ENCODE results near the gene TRAF3IP3.

Gene TRAF3IP3

DNA sequence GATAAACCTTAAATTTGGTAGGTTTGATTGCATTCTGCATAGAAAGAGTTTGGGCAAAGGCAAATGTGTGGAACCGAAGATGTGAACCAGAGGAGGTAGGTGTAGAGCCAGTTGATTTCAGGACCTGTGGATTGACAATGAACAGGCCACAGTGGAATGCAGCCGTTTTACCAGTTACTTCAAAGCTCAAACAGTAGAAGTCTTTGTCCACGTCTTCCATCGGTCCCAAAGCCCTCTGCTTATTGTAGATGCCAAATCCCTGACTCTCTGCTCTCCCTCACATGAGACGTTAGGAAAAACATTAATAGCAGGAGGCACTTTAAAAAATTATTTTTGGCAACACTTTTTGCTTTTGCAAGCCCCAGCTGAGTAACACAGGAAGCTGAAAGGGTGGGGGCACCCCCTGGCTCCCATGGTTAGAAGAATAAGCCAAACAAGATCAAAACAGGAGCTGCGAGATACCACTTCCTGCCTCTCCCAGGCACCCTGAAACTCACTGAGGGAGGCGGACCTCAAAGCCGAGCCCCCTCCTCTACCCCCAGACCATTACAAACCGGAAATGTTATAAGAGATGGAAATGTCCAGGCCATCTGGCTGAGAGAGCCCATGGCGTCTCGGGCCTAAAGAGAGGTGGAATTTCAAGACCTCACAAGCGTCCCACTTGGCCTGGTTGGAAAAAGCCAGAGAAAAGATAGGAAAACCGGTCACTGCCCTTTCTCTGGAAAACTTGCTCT lies 13.5 kb downstream of the TRAF3IP3 start:
- no peak overlapping the region for H3K4me3 ChIP-seq (ENCODE audit: low read length)
- DNase-seq (ENCODE audit: low read depth), result peak; percentile 22
- TF ChIP-seq, protein P1, sequence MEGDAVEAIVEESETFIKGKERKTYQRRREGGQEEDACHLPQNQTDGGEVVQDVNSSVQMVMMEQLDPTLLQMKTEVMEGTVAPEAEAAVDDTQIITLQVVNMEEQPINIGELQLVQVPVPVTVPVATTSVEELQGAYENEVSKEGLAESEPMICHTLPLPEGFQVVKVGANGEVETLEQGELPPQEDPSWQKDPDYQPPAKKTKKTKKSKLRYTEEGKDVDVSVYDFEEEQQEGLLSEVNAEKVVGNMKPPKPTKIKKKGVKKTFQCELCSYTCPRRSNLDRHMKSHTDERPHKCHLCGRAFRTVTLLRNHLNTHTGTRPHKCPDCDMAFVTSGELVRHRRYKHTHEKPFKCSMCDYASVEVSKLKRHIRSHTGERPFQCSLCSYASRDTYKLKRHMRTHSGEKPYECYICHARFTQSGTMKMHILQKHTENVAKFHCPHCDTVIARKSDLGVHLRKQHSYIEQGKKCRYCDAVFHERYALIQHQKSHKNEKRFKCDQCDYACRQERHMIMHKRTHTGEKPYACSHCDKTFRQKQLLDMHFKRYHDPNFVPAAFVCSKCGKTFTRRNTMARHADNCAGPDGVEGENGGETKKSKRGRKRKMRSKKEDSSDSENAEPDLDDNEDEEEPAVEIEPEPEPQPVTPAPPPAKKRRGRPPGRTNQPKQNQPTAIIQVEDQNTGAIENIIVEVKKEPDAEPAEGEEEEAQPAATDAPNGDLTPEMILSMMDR (conservative IDR thresholded peaks at IDR 0.05; ENCODE audit: low read depth, low read length), result no peak

DNA sequence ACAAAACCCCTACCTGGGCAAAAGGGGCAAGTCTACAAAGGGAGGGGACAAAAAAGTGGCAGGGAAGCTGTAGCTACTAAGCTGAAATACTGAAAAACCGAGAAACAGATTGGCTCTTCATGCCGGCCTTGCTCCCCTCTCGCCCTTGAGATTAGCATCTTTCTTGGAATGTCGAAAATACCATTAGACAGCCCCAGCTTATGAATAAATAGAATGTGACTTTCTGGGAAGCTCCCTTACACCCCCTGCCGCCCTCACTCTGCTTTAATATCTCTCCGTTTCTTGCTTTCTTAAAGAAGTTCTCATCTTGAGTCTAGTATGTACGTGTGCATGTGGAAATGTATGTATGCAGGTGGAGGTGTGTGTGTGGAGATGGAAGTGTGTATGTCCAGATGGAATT lies 14.1 kb downstream of the TRAF3IP3 start:
- DNase-seq (ENCODE audit: low read depth), result no peak
- no peak overlapping the region for H3K4me3 ChIP-seq (ENCODE audit: low read length)
- TF ChIP-seq, protein P1 (conservative IDR thresholded peaks at IDR 0.05; ENCODE audit: low read depth, low read length), result no peak

DNA sequence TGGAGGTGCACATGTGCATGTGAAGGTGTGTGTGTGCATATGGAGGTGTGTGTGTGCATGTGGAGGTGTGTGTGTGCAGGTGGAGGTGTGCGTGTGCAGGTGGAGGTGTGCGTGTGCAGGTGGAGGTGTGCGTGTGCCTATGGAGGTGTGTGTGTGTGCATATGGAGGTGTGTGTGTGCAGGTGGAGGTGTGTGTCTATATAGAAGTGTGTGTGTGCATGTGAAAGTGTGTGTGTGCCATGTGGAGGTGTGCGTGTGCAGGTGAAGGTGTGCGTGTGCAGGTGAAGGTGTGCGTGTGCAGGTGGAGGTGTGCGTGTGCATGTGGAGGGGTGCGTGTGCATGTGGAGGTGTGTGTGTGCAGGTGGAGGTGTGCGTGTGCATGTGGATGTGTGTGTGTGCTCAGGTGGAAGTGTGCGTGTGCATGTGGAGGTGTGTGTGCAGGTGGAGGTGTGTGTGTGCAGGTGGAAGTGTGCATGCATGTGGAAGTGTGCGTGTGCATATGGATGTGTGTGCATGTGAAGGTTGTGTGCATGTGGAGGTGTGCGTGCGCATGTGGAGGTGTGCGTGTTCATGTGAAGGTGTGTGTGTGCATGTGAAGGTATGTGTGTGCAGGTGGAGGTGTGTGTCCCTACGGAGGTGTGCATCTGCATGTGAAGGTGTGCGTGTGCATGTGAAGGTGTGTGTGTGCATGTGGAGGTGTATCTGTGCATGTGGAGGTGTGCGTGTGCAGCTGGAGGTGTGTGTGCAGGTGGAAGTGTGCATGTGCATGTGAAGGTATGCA lies 15.0 kb downstream of the TRAF3IP3 start:
- no peak for DNase-seq (ENCODE audit: low read depth)
- no peak overlapping the region for H3K4me3 ChIP-seq (ENCODE audit: low read length)
- TF ChIP-seq, protein P1 (conservative IDR thresholded peaks at IDR 0.05; ENCODE audit: low read depth, low read length), result no peak

DNA sequence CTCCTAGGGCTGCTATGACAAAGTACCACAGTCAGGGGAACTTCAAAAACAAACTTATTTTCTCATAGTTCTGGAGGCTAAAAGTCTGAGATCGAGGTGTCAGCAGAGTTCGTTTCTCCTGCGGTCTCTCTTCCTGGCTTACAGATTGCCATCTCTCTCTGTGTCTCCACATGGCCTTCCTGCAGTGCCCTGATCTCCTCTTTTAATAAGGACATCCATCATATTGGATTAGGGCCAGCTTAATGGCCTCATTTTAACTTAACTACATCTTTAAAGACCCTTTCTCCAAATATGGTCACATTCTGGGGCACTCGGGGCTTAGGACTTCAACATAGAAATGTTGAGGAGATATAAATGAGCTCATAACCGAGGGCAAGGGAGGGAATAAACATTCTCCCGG lies 16.3 kb downstream of the TRAF3IP3 start:
- no peak for DNase-seq (ENCODE audit: low read depth)

DNA sequence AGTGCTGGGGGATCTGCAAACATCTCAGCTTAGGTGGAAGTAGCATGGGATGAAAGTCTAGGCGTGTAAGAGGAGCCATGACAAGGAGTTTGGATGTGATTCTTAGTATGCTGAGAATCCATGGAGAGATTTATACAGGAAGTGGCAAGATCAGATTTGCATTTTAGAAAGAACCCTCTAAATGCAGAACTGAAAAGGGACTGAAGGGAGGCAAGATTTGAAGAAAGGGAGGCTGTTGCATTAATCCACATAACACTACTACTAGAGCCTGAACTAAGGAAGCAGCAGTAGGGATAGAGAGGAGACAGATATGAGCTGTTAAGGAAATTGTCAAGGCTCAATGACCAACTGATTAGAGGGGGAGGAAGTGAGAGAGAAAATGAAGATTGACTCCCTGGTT lies 18.7 kb downstream of the TRAF3IP3 start:
- no peak overlapping the region for H3K4me3 ChIP-seq (ENCODE audit: low read length)

More for the DNA sequence above, 16.3 kb downstream of the TRAF3IP3 start:
- TF ChIP-seq, protein P1 (conservative IDR thresholded peaks at IDR 0.05; ENCODE audit: low read depth, low read length), result no peak
- no peak overlapping the region for H3K4me3 ChIP-seq (ENCODE audit: low read length)

DNA sequence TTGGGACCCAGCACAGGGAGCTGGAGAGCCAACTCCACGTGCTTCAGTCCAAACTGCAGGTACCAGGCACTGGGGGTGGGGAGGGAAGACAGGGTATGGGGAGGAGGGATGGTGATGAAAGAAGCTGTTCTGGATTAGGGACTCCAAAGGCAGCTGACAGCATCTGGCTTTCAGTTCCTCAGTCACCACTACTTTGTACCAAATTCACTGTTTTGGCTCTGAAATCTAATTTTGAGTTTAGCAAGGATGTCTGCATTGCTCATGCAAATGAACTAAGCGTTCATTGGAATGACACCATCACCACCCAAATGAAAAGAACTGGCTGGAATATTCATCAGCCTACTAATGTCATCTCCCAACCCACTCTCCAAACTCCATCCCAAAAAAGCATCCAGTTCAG lies 19.8 kb downstream of the TRAF3IP3 start:
- H3K4me3 ChIP-seq (ENCODE audit: low read length), result no peak overlapping the region
- TF ChIP-seq, protein P1 (conservative IDR thresholded peaks at IDR 0.05; ENCODE audit: low read depth, low read length), result no peak
- DNase-seq (ENCODE audit: low read depth), result no peak

More for the DNA sequence above, 18.7 kb downstream of the TRAF3IP3 start:
- TF ChIP-seq, protein P1 (conservative IDR thresholded peaks at IDR 0.05; ENCODE audit: low read depth, low read length), result no peak
- no peak for DNase-seq (ENCODE audit: low read depth)
